Measurements from ENCODE around the gene SOX8.
"Not testable (repeated sequence)": the region's sequence is repeated elsewhere in the genome, so short reads cannot be mapped to it uniquely, and the experiment has no call there.

The SOX8 gene

GRCh38 chr16:953818-954217 is 27.8 kb upstream of the SOX8 start:
- peaks cover 6 to 24% (median 7%) of the 10 kb centered on the region in 4 experiments for H3K36me3 ChIP-seq (ENCODE audit: control insufficient read depth in 4 of 4, insufficient read depth in 4 of 4, low read length in 3 of 4)

GRCh38 chr16:955766-956165 is 25.8 kb upstream of the SOX8 start:
- H3K9me3 ChIP-seq (ENCODE audit: control extremely low read depth in 1 of 5, control insufficient read depth in 4 of 5, insufficient read depth in 2 of 5, low read depth in 1 of 5, low read length in 4 of 5); DNase-seq; H3K4me3 ChIP-seq (ENCODE audit: control insufficient read depth in 1 of 7, extremely low read depth in 1 of 7, insufficient read depth in 4 of 7, low read depth in 2 of 7, low read length in 6 of 7); H3K27me3 ChIP-seq (replicated peaks in 2 of 5; ENCODE audit: control insufficient read depth in 4 of 5, insufficient read depth in 5 of 5, low read length in 4 of 5); H3K27ac ChIP-seq (ENCODE audit: insufficient read depth in 1 of 2, low read depth in 1 of 2, low read length in 2 of 2, poor library complexity in 1 of 2, severe bottlenecking in 2 of 2); H3K4me1 ChIP-seq (ENCODE audit: control extremely low read depth in 1 of 4, control insufficient read depth in 4 of 4, insufficient read depth in 4 of 4, low read length in 3 of 4); CTCF ChIA-PET; POLR2A ChIA-PET: not testable (repeated sequence)
- WGBS (ENCODE audit: insufficient coverage), result 94% methylated on average over 25 of the region's 27 CpGs
- H3K36me3 ChIP-seq (ENCODE audit: control insufficient read depth in 4 of 4, insufficient read depth in 4 of 4, low read length in 3 of 4), result peaks cover 6 to 22% (median 7%) of the 10 kb centered on the region in 4 experiments

More at GRCh38 chr16:953818-954217, 27.8 kb upstream of the SOX8 start:
- DNase-seq; H3K27me3 ChIP-seq (replicated peaks in 2 of 5; ENCODE audit: control insufficient read depth in 4 of 5, insufficient read depth in 5 of 5, low read length in 4 of 5); H3K4me3 ChIP-seq (ENCODE audit: control insufficient read depth in 1 of 7, extremely low read depth in 1 of 7, insufficient read depth in 4 of 7, low read depth in 2 of 7, low read length in 6 of 7); H3K9me3 ChIP-seq (ENCODE audit: control extremely low read depth in 1 of 5, control insufficient read depth in 4 of 5, insufficient read depth in 2 of 5, low read depth in 1 of 5, low read length in 4 of 5); CTCF ChIA-PET; H3K27ac ChIP-seq (ENCODE audit: insufficient read depth in 1 of 2, low read depth in 1 of 2, low read length in 2 of 2, poor library complexity in 1 of 2, severe bottlenecking in 2 of 2); H3K4me1 ChIP-seq (ENCODE audit: control extremely low read depth in 1 of 4, control insufficient read depth in 4 of 4, insufficient read depth in 4 of 4, low read length in 3 of 4): not testable (repeated sequence)
- WGBS (ENCODE audit: insufficient coverage), result 100% methylated on average over 1 of the region's 7 CpGs
- POLR2A ChIA-PET, result interaction anchor here (0.5 kb wide), 1 partner anchor 17 kb away, joined by 4 read pairs; no protein-coding TSS in a partner anchor

GRCh38 chr16:959232-960040 is 22.1 kb upstream of the SOX8 start:
- Histone ChIP-seq H3K4me1 (ENCODE audit: control extremely low read depth in 1 of 4, control insufficient read depth in 4 of 4, insufficient read depth in 4 of 4, low read length in 3 of 4) (peaks cover 0 to 6% (median 4%) of the 10 kb centered on the region in 4 experiments), H3K27me3 (replicated peaks in 2 of 5; ENCODE audit: control insufficient read depth in 4 of 5, insufficient read depth in 5 of 5, low read length in 4 of 5) (no peaks in the 10 kb centered on the region), H3K27ac (ENCODE audit: insufficient read depth in 1 of 2, low read depth in 1 of 2, low read length in 2 of 2, poor library complexity in 1 of 2, severe bottlenecking in 2 of 2) (no peak overlapping the region), H3K36me3 (ENCODE audit: control insufficient read depth in 4 of 4, insufficient read depth in 4 of 4, low read length in 3 of 4) (peaks cover 0 to 4% (median 1%) of the 10 kb centered on the region in 4 experiments), H3K4me3 (ENCODE audit: control insufficient read depth in 1 of 7, extremely low read depth in 1 of 7, insufficient read depth in 4 of 7, low read depth in 2 of 7, low read length in 6 of 7) (no peak overlapping the region), H3K9me3 (ENCODE audit: control extremely low read depth in 1 of 5, control insufficient read depth in 4 of 5, insufficient read depth in 2 of 5, low read depth in 1 of 5, low read length in 4 of 5) (peaks cover 0 to 10% (median 0%) of the 10 kb centered on the region in 5 experiments)
- ChIA-PET POLR2A (no interaction called here), CTCF (no interaction called here)
- WGBS (ENCODE audit: insufficient coverage), result 98% methylated on average over 24 of the region's 24 CpGs
- DNase-seq, result no peak

- H3K4me3 ChIP-seq (ENCODE audit: control insufficient read depth in 1 of 7, extremely low read depth in 1 of 7, insufficient read depth in 4 of 7, low read depth in 2 of 7, low read length in 6 of 7), result no peak overlapping the region
- WGBS (ENCODE audit: insufficient coverage), result 98% methylated on average over 19 of the region's 22 CpGs
- no peak overlapping the region for H3K27ac ChIP-seq (ENCODE audit: insufficient read depth in 1 of 2, low read depth in 1 of 2, low read length in 2 of 2, poor library complexity in 1 of 2, severe bottlenecking in 2 of 2)
- ChIA-PET POLR2A (no interaction called here), CTCF (no interaction called here)
- peaks cover 4 to 21% (median 10%) of the 10 kb centered on the region in 4 experiments for H3K36me3 ChIP-seq (ENCODE audit: control insufficient read depth in 4 of 4, insufficient read depth in 4 of 4, low read length in 3 of 4)
- no peaks in the 10 kb centered on the region for H3K27me3 ChIP-seq (replicated peaks in 2 of 5; ENCODE audit: control insufficient read depth in 4 of 5, insufficient read depth in 5 of 5, low read length in 4 of 5)
- DNase-seq, result no peak
- H3K9me3 ChIP-seq (ENCODE audit: control extremely low read depth in 1 of 5, control insufficient read depth in 4 of 5, insufficient read depth in 2 of 5, low read depth in 1 of 5, low read length in 4 of 5), result peaks cover 0 to 14% (median 0%) of the 10 kb centered on the region in 5 experiments
- peaks cover 0 to 6% (median 4%) of the 10 kb centered on the region in 4 experiments for H3K4me1 ChIP-seq (ENCODE audit: control extremely low read depth in 1 of 4, control insufficient read depth in 4 of 4, insufficient read depth in 4 of 4, low read length in 3 of 4)
Observed at GRCh38 chr16:962366-962765, 19.2 kb upstream of the SOX8 start.

GRCh38 chr16:962901-963814 is 18.4 kb upstream of the SOX8 start:
- Histone ChIP-seq H3K4me3 (ENCODE audit: control insufficient read depth in 1 of 7, extremely low read depth in 1 of 7, insufficient read depth in 4 of 7, low read depth in 2 of 7, low read length in 6 of 7) (no peak overlapping the region), H3K4me1 (ENCODE audit: control extremely low read depth in 1 of 4, control insufficient read depth in 4 of 4, insufficient read depth in 4 of 4, low read length in 3 of 4) (peaks cover 0 to 6% (median 4%) of the 10 kb centered on the region in 4 experiments), H3K9me3 (ENCODE audit: control extremely low read depth in 1 of 5, control insufficient read depth in 4 of 5, insufficient read depth in 2 of 5, low read depth in 1 of 5, low read length in 4 of 5) (peaks cover 0 to 9% (median 2%) of the 10 kb centered on the region in 5 experiments), H3K36me3 (ENCODE audit: control insufficient read depth in 4 of 4, insufficient read depth in 4 of 4, low read length in 3 of 4) (peaks cover 6 to 27% (median 16%) of the 10 kb centered on the region in 4 experiments), H3K27ac (ENCODE audit: insufficient read depth in 1 of 2, low read depth in 1 of 2, low read length in 2 of 2, poor library complexity in 1 of 2, severe bottlenecking in 2 of 2) (no peak overlapping the region), H3K27me3 (replicated peaks in 2 of 5; ENCODE audit: control insufficient read depth in 4 of 5, insufficient read depth in 5 of 5, low read length in 4 of 5) (no peaks in the 10 kb centered on the region)
- WGBS (ENCODE audit: insufficient coverage), result 96% methylated on average over 10 of the region's 23 CpGs
- ChIA-PET POLR2A (no interaction called here), CTCF (no interaction called here)
- no peak for DNase-seq

GRCh38 chr16:963913-964312 is 17.7 kb upstream of the SOX8 start:
- Histone ChIP-seq H3K36me3 (ENCODE audit: control insufficient read depth in 4 of 4, insufficient read depth in 4 of 4, low read length in 3 of 4) (peaks cover 6 to 29% (median 17%) of the 10 kb centered on the region in 4 experiments), H3K4me1 (ENCODE audit: control extremely low read depth in 1 of 4, control insufficient read depth in 4 of 4, insufficient read depth in 4 of 4, low read length in 3 of 4) (peaks cover 0 to 6% (median 4%) of the 10 kb centered on the region in 4 experiments), H3K27ac (ENCODE audit: insufficient read depth in 1 of 2, low read depth in 1 of 2, low read length in 2 of 2, poor library complexity in 1 of 2, severe bottlenecking in 2 of 2) (no peak overlapping the region), H3K9me3 (ENCODE audit: control extremely low read depth in 1 of 5, control insufficient read depth in 4 of 5, insufficient read depth in 2 of 5, low read depth in 1 of 5, low read length in 4 of 5) (peaks cover 0 to 9% (median 2%) of the 10 kb centered on the region in 5 experiments), H3K4me3 (ENCODE audit: control insufficient read depth in 1 of 7, extremely low read depth in 1 of 7, insufficient read depth in 4 of 7, low read depth in 2 of 7, low read length in 6 of 7) (no peak overlapping the region), H3K27me3 (replicated peaks in 2 of 5; ENCODE audit: control insufficient read depth in 4 of 5, insufficient read depth in 5 of 5, low read length in 4 of 5) (no peaks in the 10 kb centered on the region)
- ChIA-PET CTCF (no interaction called here), POLR2A (no interaction called here)
- 94% methylated on average over 10 of the region's 17 CpGs for WGBS (ENCODE audit: insufficient coverage)
- DNase-seq, result no peak

All from common myeloid progenitor, CD34-positive (primary cell).